Brain pericyte (primary cell): Measurements from ENCODE around the gene SCUBE2.
A peak's percentile ranks its signal among the peaks of the same experiment; 100 is the strongest.
"Not testable (repeated sequence)": the region's sequence is repeated elsewhere in the genome, so short reads cannot be mapped to it uniquely, and the experiment has no call there.

ENCODE experiments used
- DNase-seq: peaks from one replicate; pipeline ENCODE4 v3.0.0-alpha.2; 2012; ENCODE audit warnings: low read depth, low spot score

Gene SCUBE2

DNA sequence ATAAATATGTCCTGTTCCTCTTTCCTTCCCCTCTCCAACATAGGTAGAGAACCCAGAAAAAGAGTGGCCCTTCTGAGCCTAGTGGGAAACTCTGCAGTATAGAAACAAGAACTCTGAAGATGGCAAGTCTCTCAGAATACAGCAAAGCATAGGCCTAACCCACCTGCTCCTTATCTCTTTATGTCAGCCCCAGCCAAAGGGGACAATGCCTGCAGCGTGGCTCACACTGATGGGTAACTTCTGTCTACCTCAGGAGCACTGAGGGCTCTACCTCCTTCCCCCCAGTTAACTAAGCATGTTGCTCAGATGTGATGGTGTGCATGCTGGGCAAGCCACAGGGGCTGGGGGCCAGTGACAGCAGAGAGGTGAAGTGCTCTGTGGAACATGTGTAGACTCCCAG is 82.7 kb downstream of the SCUBE2 start:
- no peak for DNase-seq

DNA sequence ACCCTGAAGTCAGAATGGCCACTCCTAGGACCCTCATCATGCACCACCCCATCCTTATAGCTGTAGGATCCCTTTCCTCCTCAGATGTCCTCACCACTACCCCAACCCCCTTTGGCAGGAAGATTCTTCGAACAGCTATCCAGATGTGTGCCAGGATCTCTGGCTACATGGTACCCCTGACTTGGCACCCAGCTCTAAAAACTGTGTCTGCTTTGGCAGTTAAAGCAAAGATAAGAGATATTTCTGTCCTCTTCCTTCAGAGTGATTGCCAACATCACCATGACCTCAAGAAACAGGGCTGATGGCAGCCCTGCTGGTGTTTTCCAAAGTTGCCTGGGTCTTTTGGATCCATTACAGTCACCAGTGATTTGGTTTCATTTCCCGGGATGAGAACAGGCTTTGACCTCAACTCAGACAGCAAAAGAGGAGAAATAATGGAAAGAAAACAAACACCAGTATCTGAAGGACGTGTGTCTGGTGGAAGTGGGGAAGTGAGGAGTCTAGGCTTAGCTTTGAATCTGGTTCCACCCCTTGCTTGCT is 83.3 kb downstream of the SCUBE2 start:
- DNase-seq, result no peak

- DNase-seq, result no peak
Measured at GRCh38 chr11:9005087-9005486, 86.3 kb downstream of the SCUBE2 start.

GRCh38 chr11:9004183-9004926 is 87.0 kb downstream of the SCUBE2 start:
- DNase-seq, result no peak

GRCh38 chr11:9003573-9004182 is 87.7 kb downstream of the SCUBE2 start, which contains the start of gene NRIP3:
Gene NRIP3 (minus strand): TSS chr11:9004001. CDS start chr11:9003935, 66 bp downstream.
- DNase-seq, result peak; percentile 25

- no peak for DNase-seq
Measured at GRCh38 chr11:9002920-9003572, 88.4 kb downstream of the SCUBE2 start.

GRCh38 chr11:9001736-9002135 is 89.7 kb downstream of the SCUBE2 start:
- DNase-seq, result no peak

DNA sequence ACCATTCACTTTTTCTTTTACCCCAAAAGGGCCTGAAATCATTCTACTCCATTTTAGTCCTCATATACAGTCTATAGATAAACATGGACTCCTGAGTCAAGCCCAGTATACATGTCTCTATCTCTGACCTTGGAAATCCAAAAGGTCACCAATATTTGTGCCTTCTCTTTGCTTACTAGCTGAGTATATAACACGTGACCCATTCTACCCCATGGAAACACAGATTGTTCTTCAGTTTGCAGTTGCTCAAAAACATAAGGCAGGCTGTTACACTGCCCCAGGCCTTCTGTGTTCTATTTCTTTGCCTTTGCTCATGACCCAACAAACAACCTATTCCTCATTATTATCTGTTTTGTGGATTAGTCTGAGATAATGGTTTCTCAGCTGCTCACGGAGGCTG is 93.4 kb downstream of the SCUBE2 start:
- no peak for DNase-seq

DNA sequence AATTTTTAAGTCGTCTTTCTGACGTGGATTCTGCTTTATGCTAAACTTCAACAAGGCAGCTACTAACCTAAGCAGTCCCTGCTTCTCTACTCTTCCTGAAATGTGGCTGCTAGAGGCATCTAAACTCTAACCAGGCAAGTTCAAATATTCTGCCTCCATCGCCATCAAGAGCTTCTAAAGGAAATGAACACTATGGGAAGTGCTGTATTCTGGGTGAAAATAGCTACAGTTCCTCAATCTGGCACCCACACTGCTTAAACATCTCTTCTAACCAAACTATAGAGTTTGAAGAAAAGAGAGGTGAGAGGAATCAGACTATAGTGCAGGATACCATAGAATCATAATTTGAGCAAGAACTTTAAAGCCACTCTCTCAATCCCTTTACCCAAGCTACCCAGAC is 93.9 kb downstream of the SCUBE2 start:
- DNase-seq, result no peak

DNA sequence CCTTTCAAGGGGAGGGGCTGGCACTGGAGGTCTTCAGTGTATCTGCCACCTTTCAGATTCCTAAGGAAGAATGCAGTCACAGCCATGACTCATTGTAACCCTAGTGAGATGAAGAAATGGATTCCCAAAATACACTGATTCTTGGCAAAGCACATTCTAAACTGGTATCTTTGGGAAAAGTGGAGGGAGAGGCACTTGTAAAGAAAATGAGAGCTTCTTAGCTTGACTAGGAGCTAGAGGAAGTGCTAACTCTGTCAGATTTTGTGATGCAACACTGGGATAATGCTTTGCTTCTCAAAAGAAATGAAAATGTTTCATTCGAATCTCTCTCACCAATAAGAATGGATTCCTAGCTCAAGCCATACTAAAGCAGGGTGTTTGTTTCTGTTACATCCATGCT is 101.9 kb downstream of the SCUBE2 start:
- DNase-seq, result no peak

DNA sequence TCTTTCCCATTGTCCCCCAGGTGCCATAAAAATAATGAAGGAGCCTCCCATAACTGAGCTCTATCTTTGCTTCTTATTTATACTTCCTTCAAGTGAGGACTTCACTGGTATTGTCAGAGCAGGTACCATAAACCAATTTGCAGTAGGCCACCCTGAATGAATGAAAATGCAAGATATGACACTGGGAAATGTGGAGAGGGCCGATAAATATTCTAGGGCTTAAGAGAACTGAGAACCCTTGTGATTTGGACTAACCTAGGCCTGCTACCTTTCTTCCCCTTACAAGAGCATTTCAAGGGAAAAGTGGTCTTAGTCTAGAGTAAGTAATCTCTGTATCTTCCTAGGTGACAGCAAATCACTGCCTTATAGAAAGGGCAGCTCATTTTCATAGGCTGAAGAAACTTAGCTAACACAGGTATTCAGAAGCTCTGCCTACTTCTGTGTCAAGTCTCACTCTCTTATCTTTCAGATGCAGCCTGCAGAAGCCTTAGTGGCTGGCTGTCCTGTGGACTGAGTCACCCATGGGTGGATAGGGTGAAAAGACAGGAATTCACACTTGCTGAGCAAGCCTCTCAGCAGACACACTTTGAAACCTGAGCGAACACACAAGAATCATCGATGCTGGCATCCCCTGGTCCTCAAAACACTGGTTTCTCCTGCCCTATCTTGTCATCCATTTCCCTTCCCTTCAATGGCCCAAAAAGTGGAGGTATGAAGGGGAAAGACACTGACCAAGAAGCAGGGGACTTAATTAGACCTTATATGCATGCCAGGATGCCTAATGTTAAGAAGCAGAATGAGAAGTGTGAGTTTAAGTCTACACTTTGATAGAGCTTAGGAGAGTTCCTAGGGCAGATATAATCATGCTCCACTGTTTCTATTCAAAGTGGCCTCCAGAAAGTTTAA is 102.8 kb downstream of the SCUBE2 start:
- no peak for DNase-seq

- no peak for DNase-seq
Measured at GRCh38 chr11:8987446-8987845, 104.0 kb downstream of the SCUBE2 start.

- DNase-seq, result not testable (repeated sequence)
Measured at GRCh38 chr11:8986772-8987171, 104.6 kb downstream of the SCUBE2 start.

DNA sequence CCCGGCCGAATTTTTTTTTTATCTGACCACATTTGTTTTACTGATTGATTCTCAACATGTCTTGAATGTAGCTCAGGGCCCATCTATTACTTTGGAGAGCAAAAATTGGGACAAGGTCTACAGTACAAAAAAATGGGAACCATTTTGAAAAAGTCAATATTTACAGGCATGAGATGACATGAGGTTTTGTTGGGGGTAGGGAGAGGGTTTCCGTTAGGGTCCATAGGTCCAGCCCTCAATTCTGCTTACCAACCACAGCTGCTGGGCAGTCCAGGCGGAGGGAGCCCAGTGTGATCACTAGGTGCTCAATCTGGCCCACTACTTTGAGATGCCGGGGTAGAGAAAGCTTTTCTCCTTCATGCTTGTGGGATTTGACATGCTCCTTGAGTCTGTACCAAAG is 105.9 kb downstream of the SCUBE2 start:
- no peak for DNase-seq

DNA sequence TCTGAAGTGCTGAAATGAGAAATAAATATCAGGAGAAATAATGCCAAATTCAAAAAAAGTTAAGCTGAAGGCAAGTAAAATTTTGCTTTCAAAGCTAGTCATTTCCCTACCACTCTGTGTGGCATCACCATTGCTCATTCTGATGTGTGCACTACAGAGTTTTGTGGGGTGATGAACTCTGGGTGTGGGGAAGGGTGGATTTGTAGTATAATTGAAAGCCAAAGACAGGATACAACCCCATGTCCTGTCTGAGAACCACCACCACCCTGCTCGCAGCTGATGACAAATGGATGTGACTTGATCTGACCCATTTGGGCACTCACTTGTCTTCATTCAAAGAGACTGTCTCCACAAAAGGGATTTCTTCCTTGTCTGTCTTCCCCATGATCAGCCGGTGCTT is 107.8 kb downstream of the SCUBE2 start:
- DNase-seq, result no peak

- no peak for DNase-seq
Measured at GRCh38 chr11:8980485-8980884, 110.9 kb downstream of the SCUBE2 start.

GRCh38 chr11:8979365-8979764 is 112.0 kb downstream of the SCUBE2 start:
- not testable (repeated sequence) for DNase-seq

DNA sequence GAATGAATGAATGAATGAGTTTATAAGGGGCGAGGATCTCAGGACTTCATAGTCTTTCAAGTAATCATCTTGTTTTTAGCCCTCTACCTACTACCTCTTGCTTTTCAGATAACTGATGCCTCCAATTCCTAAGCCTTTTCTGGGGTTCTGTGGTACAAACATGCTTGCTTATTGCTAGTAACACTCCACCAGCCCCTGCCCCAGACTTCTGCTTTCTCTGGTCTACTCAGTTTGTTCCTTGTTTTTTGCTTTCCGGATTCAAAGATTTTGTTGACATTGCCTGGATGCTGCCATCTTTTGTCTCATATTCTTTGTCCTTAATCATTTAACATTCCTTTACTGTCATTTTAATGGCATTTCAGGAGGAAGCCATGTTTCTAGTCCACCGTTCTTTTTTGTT is 118.3 kb downstream of the SCUBE2 start:
- DNase-seq, result no peak

DNA sequence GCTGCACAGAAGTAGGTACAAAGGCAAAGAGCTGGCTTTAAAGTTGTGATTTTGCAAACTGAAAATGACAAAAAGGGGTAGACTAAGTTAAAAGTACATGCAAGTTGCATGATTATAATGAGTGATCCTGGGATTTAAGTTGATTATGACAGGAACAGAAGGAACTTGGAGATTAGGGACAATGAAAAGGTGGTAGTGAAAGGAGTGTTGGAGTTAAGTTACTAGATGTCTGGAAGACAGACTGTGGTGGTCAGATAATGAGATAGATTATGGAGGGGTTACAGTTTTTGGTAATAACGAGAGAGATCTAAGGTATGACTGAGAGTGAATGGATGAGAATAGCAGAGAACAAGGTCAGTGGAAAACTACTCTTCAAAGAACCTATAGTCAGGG is 119.5 kb downstream of the SCUBE2 start:
- DNase-seq, result no peak

DNA sequence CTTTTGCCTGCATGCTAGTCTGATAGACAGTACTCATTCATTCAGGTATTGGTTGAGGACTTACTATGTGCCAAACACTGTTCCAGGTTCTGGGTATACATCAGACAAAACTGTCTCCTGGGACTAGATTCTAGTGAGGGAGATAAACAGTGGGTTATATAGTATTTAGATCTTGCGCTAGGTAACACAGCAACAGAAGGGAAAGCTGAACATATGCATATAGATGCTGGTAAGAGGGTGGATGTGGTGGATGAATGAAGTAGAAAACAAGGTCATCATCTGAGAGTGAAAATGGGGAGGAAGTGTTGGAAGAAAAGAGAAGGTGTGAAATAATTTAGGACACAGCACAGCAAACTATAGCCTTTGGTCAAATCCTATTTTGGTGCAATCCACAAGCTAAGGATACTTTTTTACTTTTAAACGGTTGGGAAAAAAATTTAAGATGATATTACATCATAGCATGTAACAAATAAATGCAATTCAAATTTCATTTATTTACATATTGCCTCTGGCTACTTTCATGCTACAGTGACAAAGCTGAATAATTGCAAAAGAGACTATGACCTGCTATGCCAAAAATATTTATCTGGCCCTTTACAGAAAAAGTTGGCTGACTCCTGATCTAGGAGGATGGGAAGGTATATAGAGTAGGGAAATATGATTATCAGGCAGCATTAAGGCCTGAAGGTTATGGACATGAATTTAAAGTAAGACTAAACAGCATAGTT is 120.0 kb downstream of the SCUBE2 start:
- DNase-seq, result no peak
